GM12878 (cell line): ENCODE data around the gene LMX1A. TPM values are rescaled to one million over a fixed set of nuclear protein-coding genes. Genes with fewer than 3 reads are reported as not detected.

Source experiments
- ATAC-seq: fragments of 200-7000 bp; cut with Tn5 transposase; 3 replicates; pipeline ENCODE4 v1.9.1; 2020; ENCODE audit warnings: mild to moderate bottlenecking, moderate library complexity
- BruUV-seq: library from RNA; stranded (reverse); fragments of 400-500 nt; replicated peaks from 2 replicates; lab custom pipeline; 2021; lab: Mats Ljungman, UMichigan
- CTCF ChIA-PET: fragments of 300-600 bp; sonication (Branson Sonifier 250); formaldehyde crosslinking; extraction: SDS; loops from one replicate; lab custom pipeline; 2021; ENCODE audit warnings: inconsistent platforms; lab: Yijun Ruan, JAX
- POLR2A ChIA-PET: fragments of 350-600 bp; formaldehyde crosslinking; extraction: SDS; loops from one replicate; lab custom pipeline; 2021; ENCODE audit warnings: inconsistent platforms; lab: Charles Lee
- RAD21 ChIA-PET: fragments of 300-600 bp; sonication (Branson Sonifier 250); formaldehyde crosslinking; loops from one replicate; lab custom pipeline; 2023; ENCODE audit warnings: antibody characterized with exemption; ENCODE audit not compliant: unreplicated experiment; lab: Charles Lee
- SMC1A ChIA-PET: fragments of 300-600 bp; sonication (Branson Sonifier 250); formaldehyde crosslinking; loops from one replicate; lab custom pipeline; 2023; ENCODE audit not compliant: unreplicated experiment, uncharacterized antibody; lab: Charles Lee
- DNase-seq: peaks from one replicate; pipeline ENCODE4 v3.0.0-alpha.2; 2011; ENCODE audit warnings: low read depth, low spot score
- FAIRE-seq: peaks from 3 replicates; lab custom pipeline; 2011; peaks lifted over from hg19 to GRCh38; lab: Jason Lieb, UNC
- H2AFZ ChIP-seq: 2 replicates; pipeline ENCODE4 v1.6.0; 2011; ENCODE audit warnings: low read depth, low read length, control low read depth; ENCODE audit not compliant: control insufficient read depth
- H3K27ac ChIP-seq: 2 replicates; pipeline ENCODE4 v1.5.1; 2011; ENCODE audit warnings: control low read depth; ENCODE audit not compliant: control insufficient read depth, insufficient read depth
- H3K27me3 ChIP-seq, 2 experiments: replicated peaks in 1 of 2; 2 replicates each; pipeline versions ENCODE4 v1.6.0 to v1.6.1; 2011; ENCODE audit warnings: low read length in 1 of 2; ENCODE audit not compliant: control insufficient read depth in 2 of 2, insufficient read depth in 2 of 2
- H3K36me3 ChIP-seq, 2 experiments: 2 replicates each; pipeline ENCODE4 v1.5.1; 2011; ENCODE audit warnings: low read length in 1 of 2; ENCODE audit not compliant: control insufficient read depth in 2 of 2, insufficient read depth in 2 of 2
- H3K4me1 ChIP-seq: 2 replicates; pipeline ENCODE4 v1.6.1; 2011; ENCODE audit warnings: mild to moderate bottlenecking, low read length, moderate library complexity, mixed read lengths; ENCODE audit not compliant: control insufficient read depth, insufficient read depth
- H3K4me2 ChIP-seq: 2 replicates; pipeline ENCODE4 v1.6.0; 2011; ENCODE audit warnings: control low read depth; ENCODE audit not compliant: control insufficient read depth, insufficient read depth
- H3K4me3 ChIP-seq: fragments of 200-600 bp; sonication (generic); 2 replicates; pipeline ENCODE4 v1.5.1; 2016
- H3K79me2 ChIP-seq: 2 replicates; pipeline ENCODE4 v1.6.0; 2011; ENCODE audit warnings: low read length; ENCODE audit not compliant: control insufficient read depth, insufficient read depth
- H3K9ac ChIP-seq: 2 replicates; pipeline ENCODE4 v1.8.0; 2011; ENCODE audit warnings: low read length, control low read depth, mixed read lengths; ENCODE audit not compliant: control insufficient read depth, insufficient read depth
- H3K9me3 ChIP-seq: replicated peaks from 3 replicates; pipeline ENCODE4 v1.5.1; 2011; ENCODE audit warnings: mild to moderate bottlenecking, low read length; ENCODE audit not compliant: control insufficient read depth, insufficient read depth
- H4K20me1 ChIP-seq: 2 replicates; pipeline ENCODE4 v1.6.0; 2011; ENCODE audit not compliant: control insufficient read depth, insufficient read depth
- CBX3 ChIP-seq: fragments of 200-600 bp; sonication (generic); IDR thresholded peaks from 2 replicates; pipeline ENCODE4 v1.6.1; 2016; ENCODE audit warnings: low read depth, borderline replicate concordance
- CTCF ChIP-seq, 3 experiments: IDR thresholded peaks in 2 of 3; conservative IDR thresholded peaks in 1 of 3; 2 replicates each; pipeline ENCODE4 v1.5.1; 2011; ENCODE audit warnings: low read depth in 3 of 3, low read length in 3 of 3, mild to moderate bottlenecking in 3 of 3, control low read depth in 2 of 3, moderate library complexity in 2 of 3, inconsistent platforms in 1 of 3, mixed read lengths in 1 of 3; ENCODE audit not compliant: control insufficient read depth in 2 of 3, insufficient read depth in 1 of 3; ENCODE audit errors: extremely low read depth in 1 of 3
- E4F1 ChIP-seq: fragments of 450-650 bp; IDR thresholded peaks from 2 replicates; pipeline ENCODE4 v1.6.1; 2018; ENCODE audit warnings: borderline replicate concordance, mild to moderate bottlenecking; ENCODE audit not compliant: partially characterized antibody
- HDAC2 ChIP-seq: fragments of 200-600 bp; sonication (generic); IDR thresholded peaks from 2 replicates; pipeline ENCODE4 v1.6.1; 2017
- HDGF ChIP-seq: fragments of 450-650 bp; IDR thresholded peaks from 2 replicates; pipeline ENCODE4 v1.6.1; 2016; ENCODE audit warnings: antibody characterized with exemption
- IKZF2 ChIP-seq, 2 experiments: fragments of 450-650 bp; IDR thresholded peaks; 2 replicates each; pipeline ENCODE4 v1.6.1; 2017; ENCODE audit warnings: mild to moderate bottlenecking in 2 of 2, moderate library complexity in 2 of 2
- MYB ChIP-seq: fragments of 150-350 bp; IDR thresholded peaks from 2 replicates; pipeline ENCODE4 v1.6.1; 2014; ENCODE audit warnings: mild to moderate bottlenecking, low read depth, low read length, borderline replicate concordance
- NFXL1 ChIP-seq: fragments of 450-650 bp; IDR thresholded peaks from 2 replicates; pipeline ENCODE4 v1.6.1; 2017; ENCODE audit warnings: antibody characterized with exemption, mild to moderate bottlenecking, borderline replicate concordance
- NFYA ChIP-seq: IDR thresholded peaks from 2 replicates; pipeline ENCODE4 v1.6.1; 2011; ENCODE audit warnings: low read depth, mild to moderate bottlenecking, low read length, improper control_type of control experiment, borderline replicate concordance
- NFYB ChIP-seq: IDR thresholded peaks from 2 replicates; pipeline ENCODE4 v1.6.1; 2011; ENCODE audit warnings: low read depth, mild to moderate bottlenecking, low read length, improper control_type of control experiment, moderate library complexity; ENCODE audit not compliant: insufficient read depth
- POLR2A ChIP-seq: IDR thresholded peaks from 2 replicates; pipeline ENCODE4 v1.6.1; 2011; ENCODE audit warnings: low read depth, mild to moderate bottlenecking, low read length
- PRDM15 ChIP-seq: fragments of 450-650 bp; formaldehyde crosslinking; IDR thresholded peaks from 2 replicates; pipeline ENCODE4 v1.4.0; 2020; ENCODE audit warnings: mild to moderate bottlenecking, moderate library complexity
- RUNX3 ChIP-seq: IDR thresholded peaks from 2 replicates; pipeline ENCODE4 v1.6.1; 2012; ENCODE audit warnings: low read length, inconsistent platforms
- SMC3 ChIP-seq: IDR thresholded peaks from 2 replicates; pipeline ENCODE4 v1.6.1; 2011; ENCODE audit warnings: low read length, improper control_type of control experiment, borderline replicate concordance
- SP1 ChIP-seq: IDR thresholded peaks from one replicate; pipeline ENCODE4 v1.6.1; 2011; ENCODE audit warnings: low read depth, low read length
- STAT3 ChIP-seq: IDR thresholded peaks from 2 replicates; pipeline ENCODE4 v1.6.1; 2011; ENCODE audit warnings: low read depth, low read length, improper control_type of control experiment
- TCF12 ChIP-seq: IDR thresholded peaks from 2 replicates; pipeline ENCODE4 v1.6.1; 2011; ENCODE audit warnings: low read depth, mild to moderate bottlenecking, low read length
- WGBS: methylation state at CpG from one replicate; pipeline ENCODE4 v1.1.6; 2016; ENCODE audit warnings: low lambda C conversion rate; ENCODE audit not compliant: insufficient replicate concordance, insufficient coverage; ENCODE audit errors: missing lambda C conversion rate; 5-methylcytosine and 5-hydroxymethylcytosine counted together
- in situ Hi-C: fragments of 300-500 bp; cut with MboI; formaldehyde crosslinking; loops from 9 replicates; pipeline ENCODE4 v1.14.3; 2018; ENCODE audit warnings: mixed read lengths
- intact Hi-C: fragments of 100-400 bp; cut with micrococcal nuclease; formaldehyde crosslinking; loops from one replicate; pipeline ENCODE4 v1.14.2; 2022; ENCODE audit not compliant: unreplicated experiment
- polyA plus RNA-seq, 11 experiments: library from polyadenylated mRNA; depleted of rRNA in 4 of 11; unstranded in 6 of 11; stranded (reverse) in 5 of 11; fragments of >200 nt; fragmentation: Nextera tagmentation in 4 of 11; fragmentation: Illumina TruSeq in 1 of 11; extraction: Ambion mirVana in 4 of 11; extraction: Trizol in 1 of 11; gene quantifications; 1 replicate in 1 of 11; 2 replicates in 10 of 11; pipeline versions ENCODE4 v1.2.1 to v1.2.3, GENCODE V29; 2011 to 2016; ENCODE audit warnings: inconsistent platforms in 2 of 11, missing spikeins in 2 of 11, low read depth in 1 of 11
- total RNA-seq, 4 experiments: library from RNA; depleted of rRNA in 3 of 4; stranded (reverse); fragments of >200 nt in 3 of 4; fragmentation: Illumina TruSeq in 1 of 4; extraction: Trizol in 1 of 4; gene quantifications; 2 replicates each; pipeline versions ENCODE4 v1.2.1 to v1.2.3, GENCODE V29; 2013 to 2021

The LMX1A gene
- total and polyA plus RNA-seq, 10 of the 15 experiments (the other 5 are each of a cell fraction or from before 2014, with no cell fraction given), result not detected

- CTCF ChIA-PET, result interaction anchor here (0.6 to 5.3 kb wide), 20 partner anchors 9 to 577 kb away, joined by 3 to 42 read pairs (median 5); no protein-coding TSS in a partner anchor
- no peak for TF ChIP-seq POLR2A
- no peak for TF ChIP-seq CBX3
- no peak for TF ChIP-seq PRDM15 (CRISPR knock-in tag)
- TF ChIP-seq RUNX3, result no peak
- TF ChIP-seq MYB, result no peak
- TF ChIP-seq STAT3, result no peak
- no peak for TF ChIP-seq NFXL1
- no peak for TF ChIP-seq E4F1
- no peak for TF ChIP-seq HDGF
- no peak for TF ChIP-seq TCF12
- TF ChIP-seq NFYA, result no peak
- no peak for TF ChIP-seq HDAC2
- no peak for TF ChIP-seq IKZF2 (IDR thresholded peaks at IDR 0.05)
- TF ChIP-seq NFYB, result no peak
- TF ChIP-seq SMC3, result peak; percentile 48; the same call in 1 of the 2 replicates
- peak; percentile 83 to 94 (median 93) for TF ChIP-seq CTCF (IDR thresholded peaks at IDR 0.05 in 2 of 3, conservative IDR thresholded peaks at IDR 0.05 in 1 of 3; ENCODE audit: control insufficient read depth in 2 of 3, extremely low read depth in 1 of 3, insufficient read depth in 1 of 3, low read depth in 3 of 3, low read length in 3 of 3)
- TF ChIP-seq SP1, result no peak
Measured at GRCh38 chr1:165369255-165369848, 12.8 kb upstream of the LMX1A start.

More at GRCh38 chr1:165369255-165369848, 12.8 kb upstream of the LMX1A start:
- Histone ChIP-seq H3K27ac (no peak overlapping the region), H4K20me1 (no peaks in the 10 kb centered on the region; the same call in 1 of the 2 replicates), H3K4me3 (no peak overlapping the region), H2AFZ (no peak overlapping the region), H3K27me3 (no peaks in the 10 kb centered on the region; a peak in 2 of 4 replicates), H3K4me2 (no peak overlapping the region), H3K36me3 (no peaks in the 10 kb centered on the region), H3K9ac (no peak overlapping the region), H3K4me1 (no peaks in the 10 kb centered on the region), H3K9me3 (no peaks in the 10 kb centered on the region), H3K79me2 (no peaks in the 10 kb centered on the region)
- intact Hi-C loops, result loop anchor here (2.0 to 5.0 kb wide), 2 partner anchors 111 to 222 kb away; no protein-coding TSS in a partner anchor
- ATAC-seq, result peak; percentile 86
- no peak for DNase-seq
- BruUV-seq, result no TSS peak
- WGBS, result 12% methylated on average over 9 of the region's 9 CpGs
- peak; percentile 66 for FAIRE-seq
- SMC1A ChIA-PET, result interaction anchor here (1.6 kb wide), 1 partner anchor 8 kb away, joined by 3 read pairs; no protein-coding TSS in a partner anchor
- in situ Hi-C loops, result no loop called here
- RAD21 ChIA-PET, result interaction anchor here (0.6 kb wide), 2 partner anchors 68 to 391 kb away, joined by 3 to 4 read pairs; no protein-coding TSS in a partner anchor
- POLR2A ChIA-PET, result no interaction called here
